NCI-H446 (cell line): ENCODE measurements around the gene GPRC5B.

Experiments
- DNase-seq, 2 experiments: peaks; one replicate each; lab custom pipeline; 2025; lab: John Stamatoyannopoulos, UW

The GPRC5B gene, protein sequence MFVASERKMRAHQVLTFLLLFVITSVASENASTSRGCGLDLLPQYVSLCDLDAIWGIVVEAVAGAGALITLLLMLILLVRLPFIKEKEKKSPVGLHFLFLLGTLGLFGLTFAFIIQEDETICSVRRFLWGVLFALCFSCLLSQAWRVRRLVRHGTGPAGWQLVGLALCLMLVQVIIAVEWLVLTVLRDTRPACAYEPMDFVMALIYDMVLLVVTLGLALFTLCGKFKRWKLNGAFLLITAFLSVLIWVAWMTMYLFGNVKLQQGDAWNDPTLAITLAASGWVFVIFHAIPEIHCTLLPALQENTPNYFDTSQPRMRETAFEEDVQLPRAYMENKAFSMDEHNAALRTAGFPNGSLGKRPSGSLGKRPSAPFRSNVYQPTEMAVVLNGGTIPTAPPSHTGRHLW

DNA sequence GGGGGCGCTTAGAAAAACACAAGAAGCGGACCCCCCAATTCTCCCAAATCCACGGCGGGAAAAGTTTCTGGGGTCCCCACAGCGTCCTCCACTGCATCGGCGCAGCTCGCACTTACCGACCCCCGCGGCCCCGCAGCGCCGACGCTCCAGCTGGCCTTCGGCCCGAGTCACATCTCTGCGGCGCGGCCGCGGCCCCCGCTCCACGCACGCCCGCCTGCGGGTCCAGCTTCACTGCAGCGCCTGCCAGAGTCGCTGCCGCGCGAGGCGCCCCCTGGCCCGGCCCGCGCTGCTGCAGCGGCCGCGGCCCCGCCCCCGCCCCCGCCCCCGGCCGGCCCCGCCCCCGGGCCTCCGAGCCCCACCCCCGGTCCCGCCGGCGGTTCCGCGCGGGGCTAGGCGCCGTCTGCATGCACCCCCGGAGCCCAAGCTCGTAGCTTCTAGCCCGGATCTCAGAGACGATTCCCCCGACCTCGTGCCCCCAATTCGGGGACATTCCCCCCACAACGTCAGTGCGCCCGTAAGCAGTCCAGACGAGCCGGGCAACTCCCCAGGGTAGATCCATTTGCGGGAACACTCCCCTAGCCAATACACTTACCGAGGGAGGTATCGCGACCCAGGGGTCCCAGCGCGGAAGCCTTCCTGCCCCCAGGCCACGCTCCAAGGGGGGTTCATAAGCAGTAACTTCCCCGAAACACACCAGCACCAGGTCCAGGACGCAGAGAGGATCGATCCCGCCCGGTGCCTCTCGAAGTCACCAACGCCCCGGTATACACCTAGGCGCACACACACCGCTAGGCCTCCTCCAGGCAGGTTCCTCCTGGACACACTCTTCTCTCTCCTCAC, at the start of gene GPRC5B:
TSS of gene GPRC5B (minus strand) at position 238 of the 840 bp plus-strand sequence. CDS start 12,003 bp downstream, outside the sequence.
- peak in 1 of 2 experiments; percentile 56 for DNase-seq

DNA sequence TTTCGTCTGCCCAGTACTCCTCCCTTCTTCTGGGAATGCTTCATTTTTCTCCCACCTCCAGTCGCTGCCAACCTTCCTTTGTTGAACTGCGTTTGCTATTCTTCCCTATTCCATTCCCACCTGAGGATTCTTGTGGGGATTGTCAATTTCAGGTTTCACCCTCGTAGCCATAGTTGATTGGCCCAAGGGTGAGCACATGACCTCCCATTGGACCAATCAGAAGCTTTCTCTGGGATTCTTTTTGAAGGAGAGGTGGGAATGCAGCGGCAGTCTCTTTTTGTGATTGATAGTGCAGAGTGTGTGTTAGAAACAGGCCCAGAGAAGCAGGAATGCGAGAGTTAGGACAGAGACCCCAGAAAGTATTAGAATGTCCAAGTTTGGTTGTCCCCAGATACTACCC, 49.1 kb upstream of the GPRC5B start:
- DNase-seq: no peak

DNA sequence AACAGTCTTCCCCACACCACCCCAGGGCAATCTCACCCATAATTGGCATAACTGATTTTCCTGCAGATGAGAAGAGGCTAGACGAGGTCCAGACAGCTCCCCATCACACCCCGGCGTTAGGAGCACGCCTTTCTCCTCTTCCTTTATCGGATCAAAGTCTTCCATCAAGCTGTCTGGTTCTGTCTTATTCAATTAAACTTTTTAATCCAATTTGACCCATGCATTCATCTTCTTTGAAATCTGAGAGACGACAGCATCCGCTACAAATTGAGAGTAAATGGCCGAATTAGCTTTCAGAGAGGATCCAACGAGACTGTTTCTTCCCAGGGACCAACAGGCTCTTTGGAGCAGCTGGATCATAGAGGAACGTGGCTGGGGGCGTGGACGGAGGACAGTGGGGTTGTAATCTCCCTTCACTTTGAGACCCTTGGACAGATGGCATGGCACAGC, 44.4 kb upstream of the GPRC5B start:
- DNase-seq: no peak

DNA sequence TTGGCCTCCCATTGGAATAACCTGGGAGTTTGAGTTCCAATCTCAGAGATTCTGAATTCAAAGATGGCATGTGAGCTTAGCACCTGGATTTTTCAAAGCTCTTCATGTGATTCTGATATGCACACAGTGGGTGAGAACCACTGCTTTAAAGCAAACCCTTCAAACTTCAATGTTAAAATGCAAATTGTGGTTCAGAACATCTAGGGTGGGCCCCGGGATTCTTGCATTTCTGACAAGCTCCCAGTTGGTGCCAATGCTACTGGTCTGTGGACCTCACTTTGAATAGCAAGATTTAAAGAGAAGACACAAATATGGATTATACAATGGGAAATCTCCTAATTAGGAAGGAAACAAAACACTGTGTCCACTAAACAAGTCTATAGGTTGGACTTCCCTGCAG, 43.8 kb upstream of the GPRC5B start:
- no peak for DNase-seq

DNA sequence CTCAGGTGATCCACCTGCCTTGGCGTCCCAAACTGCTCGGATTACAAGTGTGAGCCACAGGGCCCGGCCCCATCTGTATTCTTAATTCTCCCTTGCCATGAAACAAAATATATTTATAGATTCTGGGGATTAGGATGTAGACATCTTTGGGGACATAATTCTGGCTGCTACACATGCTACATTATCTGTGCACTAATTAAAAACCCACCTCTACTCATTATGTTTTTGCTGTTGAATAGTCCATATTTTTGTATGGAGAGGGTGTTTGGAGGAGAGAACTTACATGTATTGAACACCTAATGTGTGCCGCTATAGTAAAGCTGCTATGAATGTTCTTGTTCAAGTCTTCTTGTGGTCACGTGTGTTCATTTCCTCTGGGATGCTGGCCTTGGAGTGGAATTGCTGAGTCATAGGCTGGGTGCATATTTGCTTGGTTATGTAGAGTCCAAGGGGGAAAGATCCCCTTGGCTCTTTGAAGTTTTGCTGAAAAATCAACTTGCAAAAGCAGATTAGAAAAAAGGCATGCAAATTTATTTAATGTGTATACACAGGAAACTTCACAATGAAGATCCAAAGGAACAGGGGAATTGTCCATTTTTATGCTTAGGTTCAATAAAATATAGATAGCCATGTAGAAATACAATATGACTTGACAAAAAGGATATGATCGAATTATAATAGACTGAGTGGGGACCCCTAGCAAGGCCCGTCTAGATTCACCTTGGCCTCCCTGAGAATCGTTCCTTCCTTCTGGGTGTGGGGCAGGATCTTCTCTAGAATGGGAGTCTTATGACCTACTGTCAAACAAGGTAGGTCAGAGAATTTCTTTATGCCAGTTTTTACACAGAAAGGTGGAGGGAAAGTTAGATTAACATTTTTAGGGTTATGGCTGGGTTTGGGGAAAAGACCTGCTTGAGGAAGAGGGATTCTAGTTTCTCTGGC, 42.1 kb upstream of the GPRC5B start:
- DNase-seq: no peak

DNA sequence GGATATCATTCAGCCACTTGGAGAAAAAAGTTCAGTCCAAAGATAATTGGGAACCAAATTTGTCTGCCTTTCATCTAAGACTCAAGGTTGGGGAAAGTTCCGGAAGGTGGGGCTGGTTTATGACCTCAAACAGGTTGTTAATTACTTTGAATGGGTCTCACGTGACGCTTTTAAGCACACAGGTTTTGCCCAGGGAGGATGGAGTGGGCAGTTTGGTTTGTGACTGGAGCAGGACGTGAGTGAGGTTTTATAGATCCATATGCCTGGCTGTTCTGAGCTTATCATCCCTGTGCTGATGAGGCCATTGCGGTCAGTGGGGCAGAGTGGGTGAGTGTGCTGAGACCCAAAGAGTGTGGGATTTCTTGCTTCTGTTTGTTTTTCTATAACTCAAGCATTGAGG, 38.7 kb upstream of the GPRC5B start:
- DNase-seq: no peak

DNA sequence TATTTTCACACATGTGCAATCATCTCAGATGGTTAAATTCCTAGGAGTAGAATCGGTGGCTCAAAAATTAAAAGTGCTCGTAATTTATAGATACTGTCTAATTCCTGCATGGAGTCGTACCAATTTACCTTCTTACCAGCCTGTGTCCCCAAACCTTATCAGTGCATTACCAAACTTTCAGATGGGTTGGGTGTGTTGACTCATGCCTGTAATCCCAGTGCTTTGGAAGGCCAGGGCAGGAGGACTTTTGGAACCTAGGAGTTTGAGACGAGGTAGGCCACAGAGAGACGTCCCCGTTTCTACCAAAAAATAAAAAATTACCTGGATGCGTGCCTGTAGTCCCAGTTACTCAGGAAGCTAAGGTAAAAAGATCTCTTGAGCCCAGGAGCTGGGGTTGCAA, 34.5 kb upstream of the GPRC5B start:
- no peak for DNase-seq

DNA sequence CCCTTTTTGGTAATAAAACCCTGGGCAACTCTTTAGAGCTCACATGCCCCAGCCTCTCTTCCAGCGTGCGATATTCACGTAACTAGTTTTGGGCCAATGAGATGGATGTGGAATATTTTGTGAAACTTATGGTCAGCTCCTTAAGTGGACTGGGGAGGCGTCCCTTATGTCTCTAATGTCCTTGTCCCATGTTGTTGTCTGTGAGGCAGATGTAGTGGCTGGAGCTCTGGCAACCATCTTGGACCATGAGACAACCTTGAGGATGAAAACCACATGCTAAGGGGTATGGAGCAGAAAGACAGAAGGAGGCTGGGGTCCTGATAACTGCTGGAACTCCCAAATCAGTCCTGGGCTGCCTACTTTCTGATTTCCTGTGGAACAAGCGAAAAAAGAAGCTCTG, 31.4 kb upstream of the GPRC5B start:
- no peak for DNase-seq

DNA sequence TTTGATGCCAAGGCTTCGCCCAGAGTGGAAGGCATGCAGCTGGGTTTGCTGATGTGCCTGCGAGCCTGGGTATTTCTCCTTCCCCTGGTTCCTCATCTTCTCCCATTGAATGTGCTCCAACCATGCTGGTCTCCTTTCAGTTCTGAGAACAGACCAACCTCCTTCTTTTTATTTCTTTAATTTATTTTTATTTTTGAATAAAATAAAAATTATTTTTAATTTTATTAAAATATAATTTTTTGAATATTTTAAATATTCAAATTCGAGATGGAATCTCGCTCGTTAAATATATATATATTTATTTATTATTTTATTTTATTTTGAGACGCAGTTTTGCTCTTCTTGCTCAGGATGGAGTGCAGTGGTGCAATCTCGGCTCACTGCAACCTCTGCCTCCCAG, 30.2 kb upstream of the GPRC5B start:
- DNase-seq: no peak

DNA sequence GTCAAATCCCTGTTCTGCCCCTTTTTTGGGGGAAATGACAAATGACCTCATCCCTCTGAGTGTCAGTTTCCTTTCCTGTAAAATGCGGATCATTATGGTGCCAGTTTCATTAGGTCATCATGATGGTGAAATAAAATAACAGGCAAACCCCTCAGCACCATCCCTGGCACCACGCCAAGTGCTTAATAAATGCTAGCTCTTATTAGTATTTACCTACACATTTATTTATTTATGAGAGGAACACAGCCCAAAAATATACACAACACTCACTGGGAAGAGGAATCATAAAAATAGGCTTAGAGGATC, 28.6 kb upstream of the GPRC5B start:
- no peak for DNase-seq

DNA sequence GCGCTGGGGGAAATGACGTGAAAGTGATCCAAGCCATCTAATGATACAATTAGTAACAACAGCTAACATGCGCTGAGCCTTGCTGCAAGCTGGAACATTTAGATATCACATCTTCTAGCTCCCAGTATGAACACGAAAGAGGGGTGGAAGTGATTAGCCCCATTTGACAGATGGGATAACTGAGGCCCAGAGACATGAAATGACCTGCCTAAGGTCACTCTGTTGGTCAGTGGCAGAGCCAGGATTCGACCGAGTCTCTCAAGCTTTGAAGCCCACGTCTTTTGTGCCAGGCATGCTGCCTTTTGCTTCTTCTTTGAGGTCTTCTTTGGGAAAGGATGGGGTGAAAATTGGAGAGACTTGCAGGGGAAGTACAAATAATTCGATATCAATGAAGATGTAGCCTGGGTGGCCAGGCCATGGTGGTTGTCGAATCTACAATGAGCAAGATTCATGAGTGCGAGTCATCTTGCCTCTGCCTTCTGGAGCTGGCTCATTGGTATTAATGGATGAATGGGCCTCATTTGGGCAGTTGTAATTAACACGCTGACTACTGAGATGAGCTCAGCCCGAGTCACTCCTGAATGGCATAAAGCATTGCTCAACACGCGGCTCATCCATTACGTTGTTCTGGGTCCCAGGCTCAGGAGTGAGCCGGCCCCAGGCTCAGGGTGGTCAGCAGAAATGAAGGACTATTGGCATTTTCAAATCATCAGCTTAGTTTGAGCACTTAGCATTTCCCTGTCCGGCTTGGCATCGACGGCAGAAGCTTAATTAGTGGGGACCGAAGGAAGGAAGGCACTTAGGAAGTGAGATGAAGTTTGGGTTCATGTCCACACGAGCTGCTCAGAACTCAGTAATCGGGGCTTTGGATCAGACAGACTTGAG, 28.0 kb upstream of the GPRC5B start:
- no peak for DNase-seq

DNA sequence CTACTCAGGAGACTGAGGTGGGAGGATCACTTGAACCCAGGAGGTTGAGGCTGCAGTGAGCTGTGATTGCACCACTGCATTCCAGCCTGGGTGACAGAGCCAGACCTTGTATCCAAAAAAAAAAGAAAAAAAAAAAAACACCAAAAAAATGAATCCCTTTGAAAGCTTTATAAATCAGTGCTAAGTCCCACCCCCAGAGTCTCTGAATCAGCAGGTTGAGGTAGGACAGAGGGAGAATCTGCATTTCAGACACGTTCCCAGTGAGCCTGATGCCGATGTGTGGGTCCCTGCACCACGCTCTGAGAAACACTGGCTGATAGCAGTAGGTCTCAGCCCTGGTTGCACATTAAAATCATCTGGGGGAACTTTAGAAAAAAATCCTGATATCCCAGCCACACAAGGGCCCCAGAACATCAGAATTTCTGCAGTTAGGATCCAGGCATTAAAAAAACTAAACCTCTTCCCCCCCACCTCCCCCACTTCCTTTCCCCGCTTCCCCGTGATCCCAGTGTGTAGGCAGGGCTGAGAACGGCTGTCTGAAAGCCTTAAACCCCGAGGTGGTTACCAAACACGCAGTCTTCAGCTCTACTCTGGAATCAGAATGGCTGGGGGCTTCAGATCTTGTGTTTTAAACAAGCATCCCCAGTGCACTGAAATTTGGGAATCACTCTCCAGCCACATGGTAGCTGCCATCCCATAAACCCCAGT, 27.3 kb upstream of the GPRC5B start:
- DNase-seq: no peak

DNA sequence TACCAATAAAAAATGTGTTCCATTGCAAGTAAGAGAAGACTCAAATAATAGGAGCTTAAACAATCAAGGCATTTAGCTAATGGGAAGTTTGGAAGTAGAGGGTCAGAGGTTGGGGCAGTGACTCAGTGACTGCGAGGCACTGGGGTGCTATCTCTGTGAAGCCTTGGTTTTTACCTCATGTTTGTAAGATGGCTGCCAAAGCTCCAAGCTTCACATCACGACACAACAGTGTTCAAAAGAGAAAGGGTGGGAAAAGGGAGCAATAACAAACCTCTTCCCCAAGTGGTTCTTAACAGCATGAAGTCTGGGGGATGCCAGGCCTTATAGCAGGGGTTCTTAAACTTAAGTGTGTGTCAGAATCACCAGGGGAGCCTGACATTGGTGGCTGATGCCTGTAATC, 26.6 kb upstream of the GPRC5B start:
- no peak for DNase-seq

DNA sequence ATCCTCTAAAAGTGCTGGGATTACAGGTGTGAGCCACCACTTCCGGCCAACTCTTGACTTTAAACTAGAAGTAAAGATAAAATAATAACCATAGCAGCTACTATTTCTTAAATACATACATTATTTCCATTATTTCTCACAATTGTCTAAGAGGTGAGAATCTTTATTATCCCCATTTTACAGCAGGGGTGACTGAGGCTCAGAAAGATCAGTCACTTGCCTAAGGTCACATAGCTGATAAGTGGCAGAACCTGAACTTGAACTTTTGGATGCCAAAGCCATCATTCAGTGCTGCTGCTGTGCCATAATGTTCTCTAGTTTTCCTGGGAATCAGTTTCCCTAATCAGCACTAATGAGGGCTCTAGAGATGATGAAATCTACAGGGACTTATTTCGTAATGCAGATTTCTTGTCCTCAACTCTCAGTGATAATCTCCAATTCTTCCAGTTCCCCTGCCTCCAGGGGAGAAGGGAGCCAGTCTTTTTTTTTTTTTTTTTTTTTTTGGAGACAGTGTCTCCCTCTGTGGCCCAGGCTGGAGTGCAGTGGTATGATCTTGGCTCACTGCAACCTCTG, 25.2 kb upstream of the GPRC5B start:
- DNase-seq: no peak

DNA sequence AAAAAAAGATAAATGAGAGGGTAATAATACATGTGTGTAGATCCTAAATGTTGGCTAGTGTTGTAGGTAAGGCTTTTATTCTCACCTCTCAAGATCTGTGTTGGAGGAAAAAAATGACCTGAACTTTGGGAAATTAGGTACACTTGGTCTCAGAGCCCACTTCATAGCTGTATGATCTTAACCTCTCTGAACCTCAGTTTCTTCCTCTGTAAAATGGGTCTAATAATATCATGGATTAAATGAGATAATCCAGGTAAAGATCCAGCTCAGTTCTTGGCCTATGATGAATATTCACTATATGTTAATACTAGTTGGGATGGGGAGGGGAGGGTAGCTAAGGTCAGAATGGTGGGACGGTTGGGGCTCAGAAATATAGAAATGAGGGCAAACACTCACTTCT, 24.3 kb upstream of the GPRC5B start:
- no peak for DNase-seq

DNA sequence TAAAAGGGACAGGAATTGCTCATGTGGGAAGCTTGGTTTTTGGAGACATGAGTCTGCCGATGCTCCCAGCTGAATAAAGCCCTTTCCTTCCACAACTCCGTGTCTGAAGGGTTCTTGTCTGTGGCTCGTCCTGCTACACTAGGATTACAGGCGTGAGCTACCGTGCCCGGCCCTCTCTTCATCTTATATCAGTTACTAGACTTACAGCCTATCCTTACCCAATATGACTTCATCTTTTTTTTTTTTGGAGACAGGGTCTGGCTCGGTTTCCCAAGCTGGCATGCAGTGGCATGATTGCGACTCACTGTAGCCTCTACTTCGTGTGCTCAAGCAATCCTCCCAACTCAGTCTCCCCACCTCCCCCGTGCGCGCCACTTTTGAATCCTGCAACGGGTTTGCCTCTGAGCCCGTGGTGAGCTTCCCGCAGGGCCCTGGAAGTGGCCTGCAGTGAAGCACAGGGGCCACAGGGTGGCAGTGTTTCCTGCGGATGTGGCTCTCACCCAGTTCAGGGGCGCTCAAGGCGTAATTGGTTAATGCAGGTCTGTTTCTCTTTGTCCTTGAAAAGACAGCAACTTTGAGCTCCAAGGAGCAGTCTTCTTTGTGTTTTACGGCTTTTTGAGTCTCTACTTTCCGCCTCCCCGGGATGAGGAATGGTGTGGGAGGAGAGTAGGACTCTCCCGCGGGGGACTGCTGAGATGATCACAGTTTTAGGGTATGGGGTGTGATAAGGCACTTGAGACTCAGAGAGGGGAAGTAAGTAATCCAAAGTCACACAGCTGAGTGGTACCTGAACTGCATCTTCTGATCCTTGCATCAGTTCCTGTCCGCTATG, 22.7 kb upstream of the GPRC5B start:
- peak in 1 of 2 experiments; percentile 70 for DNase-seq

DNA sequence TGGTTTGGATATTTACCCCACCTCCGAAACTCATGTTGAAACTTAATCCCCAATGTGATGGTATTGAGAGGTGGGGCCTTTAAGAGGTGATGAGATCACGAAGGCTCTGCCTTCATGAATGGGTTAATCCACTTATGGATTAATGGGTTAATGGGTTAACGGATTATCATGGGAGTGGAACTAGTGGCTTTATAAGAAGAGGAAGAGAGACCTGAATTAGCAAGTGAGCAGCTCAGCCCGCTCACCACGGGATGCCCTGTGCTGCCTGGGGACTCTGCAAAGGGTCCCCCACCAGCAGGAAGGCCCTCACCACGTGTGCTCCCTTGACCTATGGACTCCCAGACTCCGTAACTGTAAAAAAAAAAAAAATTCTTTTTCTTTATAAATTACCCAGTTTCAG, 16.5 kb upstream of the GPRC5B start:
- DNase-seq: no peak

DNA sequence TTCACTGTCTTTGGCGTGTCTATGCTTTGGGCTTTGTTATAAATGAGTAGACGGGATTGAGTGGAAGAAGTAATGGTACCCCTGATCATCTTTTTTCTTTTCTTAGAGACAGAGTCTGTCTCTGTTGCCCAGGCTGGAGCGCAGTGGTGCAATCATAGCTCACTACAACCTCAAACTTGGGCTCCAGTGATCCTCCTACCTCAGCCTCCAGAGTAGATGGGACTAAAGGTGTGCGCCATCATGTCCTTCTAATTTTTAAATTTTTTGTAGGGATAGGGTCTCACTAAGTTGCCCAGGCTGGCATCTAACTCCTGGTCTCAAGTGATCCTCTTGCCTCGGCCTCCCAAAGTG, 14.9 kb upstream of the GPRC5B start:
- no peak for DNase-seq

DNA sequence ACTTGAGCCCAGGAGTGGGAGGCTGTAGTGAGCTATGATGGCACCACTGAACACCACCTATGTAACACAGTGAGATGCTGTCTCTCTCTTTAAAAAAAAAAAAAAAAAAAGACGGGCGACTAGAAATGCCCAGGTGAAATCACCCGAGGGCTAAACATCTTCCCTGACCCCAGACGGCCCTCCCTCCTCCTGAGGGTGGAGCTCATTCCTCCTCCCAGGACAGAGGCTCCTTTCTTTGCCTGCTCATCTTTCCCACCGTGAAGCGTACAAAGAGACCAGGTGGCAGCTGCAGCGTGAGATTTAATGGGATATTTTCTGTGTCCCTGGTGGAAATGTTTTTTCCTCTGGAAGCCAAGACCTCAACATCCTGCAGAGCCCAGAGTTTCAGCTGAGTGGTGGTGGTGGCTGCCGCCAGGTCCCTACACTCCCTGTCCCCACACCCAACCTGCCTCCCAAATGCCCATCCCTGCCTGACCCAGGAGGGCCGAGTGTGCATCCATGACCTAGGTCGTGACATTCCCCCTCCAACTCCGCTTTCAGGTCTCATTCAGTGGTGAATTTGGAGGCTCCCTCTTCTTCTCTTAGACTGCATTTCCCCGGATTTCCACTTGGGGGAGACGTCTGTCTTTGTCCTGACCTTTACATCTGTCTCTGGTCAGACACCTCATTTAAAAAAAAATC, 14.4 kb upstream of the GPRC5B start:
- peak in 1 of 2 experiments; percentile 60 for DNase-seq
